Right kidney (tissue), 1 donor: ENCODE measurements around the gene DNHD1.

Experiments used
- DNase-seq: peaks from one replicate; pipeline ENCODE4 v3.0.0-alpha.2; 2016

The DNHD1 gene

GRCh38 chr11:6538456-6538855, 41.4 kb downstream of the DNHD1 start:
- no peak for DNase-seq

DNA sequence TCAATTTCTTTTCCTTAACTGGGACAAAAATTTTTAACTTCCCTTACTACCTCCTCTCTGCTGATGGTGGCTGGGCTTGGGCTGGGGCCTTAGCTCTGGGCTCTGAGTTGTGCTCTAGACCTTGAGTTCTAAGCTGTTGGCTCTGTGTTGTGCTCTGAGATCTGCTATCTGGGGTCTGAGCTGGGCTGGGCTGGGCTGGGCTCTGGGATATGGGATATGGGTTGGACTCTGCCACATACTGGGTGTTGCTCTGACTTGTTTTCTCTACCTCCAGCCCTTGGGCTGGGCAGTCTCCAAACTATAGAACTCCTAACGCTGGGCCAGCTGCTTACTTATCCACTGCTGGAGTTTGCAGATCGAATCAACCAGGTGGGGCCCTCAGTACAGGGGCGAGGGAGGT, 41.9 kb downstream of the DNHD1 start:
- no peak for DNase-seq

- DNase-seq = no peak
These were observed 42.7 kb downstream of the DNHD1 start for GRCh38 chr11:6539748-6540268.

DNA sequence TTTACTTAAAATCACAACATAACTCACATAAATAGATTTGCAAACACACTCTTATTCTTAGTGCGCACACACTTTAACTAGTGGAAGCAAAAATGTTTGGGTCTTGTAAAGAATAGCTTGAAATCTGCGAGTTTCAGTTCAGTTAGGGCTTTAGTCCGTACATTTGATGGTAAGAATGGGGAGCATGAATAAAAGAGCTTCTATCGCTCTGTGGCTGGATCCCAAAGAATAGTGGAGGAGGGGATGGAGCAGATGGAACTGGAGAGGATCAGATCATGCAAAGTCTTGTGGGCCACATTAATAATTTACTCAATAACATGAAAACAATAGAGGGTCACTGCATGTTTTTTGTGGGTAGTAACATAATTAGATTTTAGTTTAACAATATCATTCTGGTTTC, 44.3 kb downstream of the DNHD1 start:
- no peak for DNase-seq

DNA sequence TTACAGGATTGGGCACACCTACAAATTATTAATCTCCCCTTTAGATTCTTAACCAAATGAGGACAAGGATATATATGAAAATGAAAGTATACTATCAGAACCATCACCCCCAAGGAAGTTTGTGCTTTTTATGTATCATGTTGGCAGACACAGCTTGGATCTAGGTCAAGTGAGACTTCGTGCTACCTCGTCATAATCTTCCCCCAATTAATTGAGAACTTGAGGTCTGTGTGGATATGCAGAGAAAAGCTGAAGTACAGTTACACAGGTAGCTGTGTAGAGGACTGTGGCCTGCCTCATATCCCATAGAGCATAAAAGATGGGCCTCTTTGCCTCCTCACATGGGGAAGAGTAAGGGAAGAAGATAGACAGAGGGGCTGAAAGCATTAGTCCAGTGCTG, 45.6 kb downstream of the DNHD1 start:
- no peak for DNase-seq

DNA sequence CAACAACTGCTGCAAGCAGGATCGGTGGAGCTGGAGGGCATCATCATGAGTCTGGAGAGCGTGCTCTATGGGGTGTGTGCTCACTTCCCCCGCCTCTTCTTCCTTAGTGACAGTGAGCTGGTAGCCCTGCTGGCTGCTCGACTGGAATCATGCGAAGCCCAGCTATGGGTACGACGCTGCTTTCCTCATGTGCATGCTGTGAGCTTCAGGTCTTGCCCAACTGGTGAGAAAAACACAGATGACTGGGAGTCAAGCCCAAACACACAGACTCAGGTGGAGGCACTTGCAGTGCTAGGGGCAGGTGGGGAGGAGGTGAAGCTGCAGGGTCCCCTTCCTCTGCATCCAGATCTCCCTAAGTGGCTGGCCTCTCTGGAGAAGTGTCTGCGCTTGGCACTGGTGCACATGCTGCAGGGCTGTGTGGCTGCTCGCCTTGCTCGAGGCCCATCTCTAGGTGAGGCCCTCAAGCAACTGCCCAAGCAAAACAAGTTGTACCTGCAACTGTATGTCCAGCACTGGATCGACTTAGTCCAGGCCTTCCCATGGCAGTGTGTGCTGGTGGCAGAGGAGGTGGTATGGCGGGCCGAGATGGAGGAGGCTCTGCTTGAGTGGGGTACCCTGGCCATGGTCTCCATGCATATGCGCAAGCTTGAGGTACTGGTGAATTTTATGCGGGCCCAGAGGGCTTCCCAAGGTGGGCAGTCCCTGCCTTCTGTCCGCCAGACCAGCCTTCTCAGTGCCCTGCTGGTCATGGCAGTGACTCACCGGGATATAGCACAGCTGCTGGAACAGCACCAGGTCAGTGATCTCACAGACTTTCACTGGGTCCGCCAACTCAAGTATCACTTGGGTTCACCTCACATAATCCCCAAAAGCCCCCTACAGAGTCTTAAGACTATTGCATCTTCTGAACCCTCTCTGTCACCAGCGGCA, 48.1 kb downstream of the DNHD1 start:
- no peak for DNase-seq

GRCh38 chr11:6545917-6546605, 49.0 kb downstream of the DNHD1 start:
- DNase-seq = no peak

DNA sequence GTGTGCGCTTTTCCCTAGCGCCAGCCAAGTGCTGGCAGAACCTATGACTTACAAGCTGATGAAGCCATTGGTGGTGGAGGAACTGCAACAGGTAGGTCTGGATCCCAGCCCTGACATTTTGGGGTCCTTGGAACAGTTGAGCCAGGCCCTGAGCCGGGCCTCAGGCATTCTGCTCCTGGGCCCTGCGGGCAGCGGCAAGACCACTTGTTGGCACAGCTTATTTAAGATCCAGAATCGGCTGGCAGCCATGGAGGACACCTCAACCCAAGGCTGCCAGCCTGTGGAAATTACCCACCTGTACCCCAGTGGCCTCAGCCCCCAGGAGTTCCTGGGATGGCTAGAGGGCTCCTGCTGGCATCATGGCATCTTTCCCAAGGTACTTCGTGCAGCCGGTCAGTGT, 49.7 kb downstream of the DNHD1 start:
- no peak for DNase-seq

GRCh38 chr11:6547177-6547576, 50.1 kb downstream of the DNHD1 start:
- DNase-seq = no peak

DNA sequence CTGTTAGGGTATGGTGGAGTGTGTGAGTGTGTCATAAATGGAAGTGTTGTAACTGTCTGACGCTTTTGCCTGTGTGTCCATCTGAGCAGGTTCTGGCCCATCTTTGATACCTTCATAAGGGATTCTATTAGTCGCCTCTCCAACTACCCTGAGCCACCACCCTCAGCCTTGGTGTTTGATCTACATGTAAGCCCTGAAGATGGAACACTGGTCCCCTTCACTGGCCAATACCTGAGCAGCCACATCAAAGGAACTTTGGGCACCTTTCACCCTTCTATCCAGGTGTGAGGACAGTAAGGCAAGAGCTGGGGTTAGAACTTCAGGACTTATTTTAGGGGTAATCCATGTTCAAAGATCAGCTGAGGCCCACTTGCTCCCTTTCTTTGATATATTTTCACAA, 51.0 kb downstream of the DNHD1 start:
- DNase-seq = no peak

- no peak for DNase-seq
These were observed 51.6 kb downstream of the DNHD1 start for GRCh38 chr11:6548641-6549040.

DNA sequence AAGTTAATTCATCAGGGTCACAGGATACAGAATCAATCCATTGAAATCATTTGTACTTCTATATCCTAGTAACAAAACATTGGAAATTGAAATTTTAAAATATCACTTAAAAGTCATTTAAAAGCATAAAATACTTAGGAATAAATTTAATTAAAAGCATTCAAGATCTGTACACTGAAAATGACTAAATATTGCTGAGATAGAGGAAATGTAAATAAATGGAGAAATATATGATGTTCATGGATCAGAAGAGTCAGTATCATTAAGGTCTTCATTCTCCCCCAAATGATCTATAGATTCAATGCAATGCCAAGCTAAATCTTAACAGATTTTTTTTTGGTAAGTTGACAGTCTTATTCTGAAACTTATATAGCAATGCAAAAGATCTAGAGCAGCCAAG, 56.6 kb downstream of the DNHD1 start:
- DNase-seq = no peak

GRCh38 chr11:6554828-6555706, 58.0 kb downstream of the DNHD1 start:
- DNase-seq = no peak

GRCh38 chr11:6556139-6556949, 59.3 kb downstream of the DNHD1 start:
- DNase-seq = no peak

- DNase-seq = no peak
These were observed 60.0 kb downstream of the DNHD1 start for GRCh38 chr11:6557063-6557462.

- no peak for DNase-seq
These were observed 60.9 kb downstream of the DNHD1 start for GRCh38 chr11:6557761-6558674.

DNA sequence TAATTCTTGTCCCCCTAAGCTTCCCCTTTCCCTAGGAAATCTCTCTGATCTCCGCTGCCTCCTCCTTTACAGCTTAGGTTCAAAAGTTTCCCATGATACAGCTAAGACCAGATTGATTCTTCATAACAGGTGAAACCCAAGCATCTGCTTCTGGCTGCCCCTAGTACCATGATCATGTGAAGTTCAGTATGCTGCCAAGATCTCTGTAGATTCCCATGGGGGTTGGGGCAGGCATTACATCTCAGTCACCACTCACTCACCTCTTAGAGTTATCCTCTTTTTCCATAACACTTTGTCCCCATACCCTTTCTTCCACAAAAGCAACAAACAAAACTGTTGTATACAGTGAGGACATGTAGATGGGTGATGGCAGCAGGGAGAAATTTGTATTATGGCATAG, 62.3 kb downstream of the DNHD1 start:
- no peak for DNase-seq

GRCh38 chr11:6561288-6561687, 64.2 kb downstream of the DNHD1 start:
- no peak for DNase-seq

GRCh38 chr11:6563121-6563619, 66.1 kb downstream of the DNHD1 start:
- DNase-seq = no peak

- no peak for DNase-seq
These were observed 66.6 kb downstream of the DNHD1 start for GRCh38 chr11:6563667-6564066.
